SK-N-MC (cell line): ENCODE data around the gene CRTC3.
"Not testable (repeated sequence)": the region's sequence is repeated elsewhere in the genome, so short reads cannot be mapped to it uniquely, and the experiment has no call there.

Experiments used
- DNase-seq: peaks from one replicate; pipeline ENCODE4 v3.0.0-alpha.2; 2011; ENCODE audit warnings: low read depth, low spot score
- H3K27ac ChIP-seq: fragments of 200-600 bp; sonication (generic); 2 replicates; pipeline ENCODE4 v1.5.1; 2016; ENCODE audit warnings: mixed run types
- H3K36me3 ChIP-seq: fragments of 200-600 bp; sonication (generic); 2 replicates; pipeline ENCODE4 v1.6.1; 2017; ENCODE audit warnings: antibody characterized with exemption, low read length, mixed read lengths; ENCODE audit not compliant: insufficient read depth
- H3K4me3 ChIP-seq: fragments of 200-600 bp; sonication (generic); 2 replicates; pipeline ENCODE4 v1.5.1; 2016
- H3K9ac ChIP-seq: fragments of 200-600 bp; sonication (generic); 2 replicates; pipeline ENCODE4 v1.8.0; 2017; ENCODE audit warnings: mixed run types, mixed read lengths; ENCODE audit not compliant: insufficient read length
- H3K9me3 ChIP-seq: fragments of 200-600 bp; sonication (generic); 2 replicates; pipeline ENCODE4 v1.6.1; 2017; ENCODE audit warnings: low read depth, mild to moderate bottlenecking, antibody characterized with exemption, low read length, moderate library complexity, mixed read lengths
- EZH2 ChIP-seq: fragments of 200-600 bp; sonication (generic); IDR thresholded peaks from one replicate; pipeline ENCODE4 v1.6.1; 2017; ENCODE audit warnings: antibody characterized with exemption
- FOXP2 ChIP-seq: optimal IDR thresholded peaks from 2 replicates; pipeline ENCODE3; 2011; ENCODE audit warnings: mild to moderate bottlenecking, moderate library complexity; ENCODE audit not compliant: insufficient read depth; ENCODE audit errors: extremely low read length, control extremely low read depth
- POLR2AphosphoS5 ChIP-seq: IDR thresholded peaks from 2 replicates; pipeline ENCODE4 v1.6.1; 2012; ENCODE audit warnings: mild to moderate bottlenecking, low read depth, low read length, borderline replicate concordance

The CRTC3 gene

DNA sequence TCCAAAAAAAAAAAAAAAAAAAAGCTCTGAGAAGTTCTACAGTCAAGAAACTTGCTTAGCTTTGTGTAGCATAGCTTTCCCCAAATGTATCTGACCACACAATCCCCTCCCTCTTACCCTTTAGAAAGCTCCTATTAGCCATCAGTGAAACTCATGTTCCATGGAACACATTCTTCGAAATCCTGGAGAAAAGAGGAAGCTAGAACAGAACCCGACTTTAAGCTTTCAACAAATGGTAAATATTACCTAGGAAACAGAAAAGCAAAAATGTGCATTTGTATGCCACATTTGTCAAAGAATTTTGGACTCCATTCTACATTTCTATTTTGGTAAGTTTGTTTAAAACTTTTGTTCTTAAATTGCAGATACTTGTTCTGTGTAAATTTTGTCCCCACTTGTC is 17.4 kb upstream of the CRTC3 start:
- Histone ChIP-seq H3K36me3 (no peaks in the 10 kb centered on the region), H3K9me3 (no peaks in the 10 kb centered on the region), H3K4me3 (no peak overlapping the region), H3K27ac (no peak overlapping the region), H3K9ac (no peak overlapping the region)
- DNase-seq: no peak
- TF ChIP-seq EZH2 (no peak), POLR2AphosphoS5 (no peak), FOXP2 (no peak)

DNA sequence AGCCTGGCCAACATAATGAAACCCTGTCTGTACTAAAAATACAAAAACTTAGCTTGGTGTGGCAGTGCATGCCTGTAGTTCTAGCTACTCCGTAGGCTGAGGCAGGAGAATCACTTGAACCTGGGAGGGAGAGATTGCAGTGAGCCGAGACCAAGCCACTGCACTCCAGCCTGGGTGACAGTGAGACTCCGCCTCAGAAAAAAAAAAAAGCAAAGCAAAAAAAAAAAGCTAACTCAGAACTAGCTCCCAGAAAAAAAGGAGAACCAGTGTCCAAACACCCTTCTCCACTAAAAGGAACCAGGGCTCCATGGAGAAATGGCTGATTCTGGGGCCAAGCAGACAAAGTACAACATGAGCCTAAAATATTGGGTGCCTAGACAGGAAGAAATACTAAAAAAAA is 16.7 kb upstream of the CRTC3 start:
- DNase-seq: no peak
- TF ChIP-seq FOXP2 (no peak), POLR2AphosphoS5 (no peak), EZH2 (no peak)
- Histone ChIP-seq H3K9ac (no peak overlapping the region), H3K4me3 (no peak overlapping the region), H3K9me3 (no peaks in the 10 kb centered on the region), H3K36me3 (no peaks in the 10 kb centered on the region), H3K27ac (no peak overlapping the region)

DNA sequence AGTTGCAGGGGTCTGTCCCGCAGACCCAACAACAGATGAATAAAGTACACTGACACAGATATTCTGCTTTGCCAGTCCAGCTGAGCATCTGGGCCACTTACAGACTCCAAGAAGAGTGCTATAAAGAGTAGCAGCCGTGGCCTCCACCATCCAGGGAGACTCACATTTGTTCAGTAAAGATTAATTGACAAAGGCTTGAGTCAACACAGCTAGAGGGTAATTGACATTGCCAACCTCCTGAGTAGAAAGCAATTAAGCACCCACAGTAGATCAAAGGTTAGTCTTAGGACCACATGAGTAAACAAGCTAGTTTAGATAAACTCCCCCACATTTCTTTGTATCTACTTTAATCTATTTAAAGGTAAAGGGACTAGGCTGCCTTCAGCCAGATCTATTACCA is 16.3 kb upstream of the CRTC3 start:
- no peak for DNase-seq
- Histone ChIP-seq H3K9me3 (no peaks in the 10 kb centered on the region), H3K4me3 (no peak overlapping the region), H3K9ac (no peak overlapping the region), H3K27ac (no peak overlapping the region), H3K36me3 (no peaks in the 10 kb centered on the region)
- TF ChIP-seq POLR2AphosphoS5: no peak
- TF ChIP-seq FOXP2: no peak
- TF ChIP-seq EZH2: no peak

DNA sequence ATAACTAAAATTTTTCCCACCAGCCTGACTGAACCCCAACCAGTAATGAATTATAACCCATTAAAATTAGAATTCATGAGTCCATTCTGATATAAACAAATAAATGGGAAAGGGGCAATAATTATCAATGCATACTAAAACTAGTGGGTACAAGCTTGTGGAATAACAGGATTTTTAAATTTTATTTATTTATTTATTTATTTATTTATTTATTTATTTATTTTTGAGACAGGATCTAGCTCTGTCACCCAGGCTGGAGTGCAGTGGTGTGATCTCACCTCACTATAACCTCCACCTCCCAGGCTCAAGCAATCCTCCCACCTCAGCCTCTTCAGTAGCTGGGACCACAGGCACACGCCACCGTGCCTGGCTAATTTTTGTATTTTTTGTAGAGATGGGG is 15.8 kb upstream of the CRTC3 start:
- DNase-seq, H3K36me3 ChIP-seq, H3K27ac ChIP-seq, H3K9ac ChIP-seq, H3K4me3 ChIP-seq, H3K9me3 ChIP-seq: not testable (repeated sequence)

DNA sequence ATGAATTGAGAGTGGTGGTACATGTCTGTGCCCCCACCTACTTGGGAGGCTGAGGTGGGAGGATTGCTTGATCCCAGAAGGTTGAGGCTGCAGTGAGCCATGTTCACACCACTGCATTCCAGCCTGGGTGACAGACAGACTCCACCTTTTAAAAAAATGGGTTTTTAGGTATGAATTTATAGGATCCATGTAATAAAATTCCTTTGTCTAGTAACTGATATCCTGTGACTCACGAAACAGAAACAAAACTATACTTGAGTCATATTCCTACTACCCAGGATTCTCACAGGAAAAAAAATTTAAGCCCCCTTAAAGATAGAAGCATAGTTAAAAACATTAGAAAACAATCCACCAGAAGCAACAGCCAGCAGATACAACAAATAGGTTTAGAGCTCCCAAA is 10.0 kb upstream of the CRTC3 start:
- Histone ChIP-seq H3K9me3 (no peaks in the 10 kb centered on the region), H3K36me3 (no peaks in the 10 kb centered on the region), H3K9ac (no peak overlapping the region), H3K4me3 (no peak overlapping the region), H3K27ac (no peak overlapping the region)
- DNase-seq: no peak
- TF ChIP-seq POLR2AphosphoS5 (no peak), EZH2 (no peak), FOXP2 (no peak)

DNA sequence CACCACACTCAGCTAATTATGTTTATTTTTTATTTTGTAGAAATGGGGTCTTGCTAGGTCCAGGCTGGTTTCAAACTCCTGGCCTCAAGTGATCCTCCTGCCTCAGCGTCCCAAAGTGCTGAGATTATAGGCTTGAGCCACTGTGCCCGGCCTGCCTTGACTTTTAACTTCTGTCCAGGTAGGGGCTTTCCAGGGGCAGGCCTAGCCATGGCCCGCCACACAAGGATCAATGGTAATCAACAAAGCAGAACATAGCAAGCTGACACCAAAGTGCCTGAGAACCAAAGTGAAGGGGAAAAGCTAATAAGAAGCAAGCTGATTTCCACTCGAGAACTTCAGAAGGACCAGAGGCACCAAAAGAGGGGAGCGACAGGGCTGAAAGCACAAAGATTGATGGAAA is 9.4 kb upstream of the CRTC3 start:
- H3K36me3 ChIP-seq: no peaks in the 10 kb centered on the region
- H3K27ac ChIP-seq: no peak overlapping the region
- H3K4me3 ChIP-seq: no peak overlapping the region
- no peak for DNase-seq
- no peaks in the 10 kb centered on the region for H3K9me3 ChIP-seq
- no peak overlapping the region for H3K9ac ChIP-seq
- no peak for TF ChIP-seq POLR2AphosphoS5
- no peak for TF ChIP-seq FOXP2
- TF ChIP-seq EZH2: no peak

DNA sequence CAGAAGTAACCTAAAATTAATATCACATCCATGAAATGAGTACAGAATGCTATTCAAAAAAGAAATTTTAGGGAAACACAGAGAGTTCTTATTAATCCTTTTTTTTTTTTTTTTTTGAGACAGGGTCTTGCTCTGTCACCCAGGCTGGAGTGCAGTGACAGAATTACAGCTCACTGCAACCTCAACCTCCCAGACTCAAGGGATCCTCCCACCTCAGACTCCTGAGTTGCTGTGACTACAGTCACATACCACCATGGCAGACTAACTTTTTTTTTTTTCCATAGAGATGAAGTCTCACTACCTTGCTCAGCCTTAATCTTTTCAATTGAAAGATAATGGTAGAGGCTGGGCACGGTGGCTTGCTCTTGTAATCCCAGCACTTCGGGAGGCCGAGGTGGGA is 6.3 kb upstream of the CRTC3 start:
- Histone ChIP-seq H3K27ac (no peak overlapping the region), H3K9ac (no peak overlapping the region), H3K4me3 (no peak overlapping the region), H3K9me3 (no peaks in the 10 kb centered on the region), H3K36me3 (no peaks in the 10 kb centered on the region)
- no peak for DNase-seq
- TF ChIP-seq POLR2AphosphoS5: no peak
- no peak for TF ChIP-seq EZH2
- no peak for TF ChIP-seq FOXP2

DNA sequence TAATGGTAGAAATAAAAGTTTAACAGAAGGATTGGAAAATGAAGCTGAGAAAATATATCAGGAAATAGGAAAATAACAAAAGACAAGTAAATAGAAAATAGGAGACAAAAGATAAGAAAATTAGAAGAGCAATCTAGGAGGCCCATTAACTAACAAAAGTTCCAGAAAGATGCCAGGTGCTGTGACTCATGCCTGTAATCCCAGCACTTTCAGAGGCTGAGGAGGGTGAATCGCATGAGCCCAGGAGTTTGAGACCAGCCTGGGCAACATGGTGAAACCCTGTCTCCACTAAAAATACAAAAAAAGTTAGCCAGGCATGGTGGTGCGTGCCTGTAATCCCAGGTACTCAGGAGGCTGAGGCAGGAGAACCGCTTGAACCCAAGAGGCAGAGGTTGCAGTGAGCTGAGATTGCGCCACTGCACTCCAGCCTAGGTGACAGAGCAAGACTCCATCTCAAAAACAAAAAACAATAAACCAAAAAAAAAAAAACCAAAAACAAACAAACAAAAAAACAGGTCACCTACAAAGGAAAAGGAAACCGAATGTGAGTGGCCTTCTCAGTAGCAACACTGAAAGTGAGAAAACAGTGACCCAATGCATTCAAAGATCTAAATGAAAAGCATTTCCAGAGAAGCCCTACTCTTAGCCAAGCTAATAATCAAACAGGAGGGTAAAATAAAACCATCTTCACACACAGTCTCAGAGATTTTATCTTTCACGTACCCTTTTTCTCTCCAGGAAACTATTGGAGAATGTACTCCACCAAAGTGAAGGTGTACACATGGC is 5.5 kb upstream of the CRTC3 start:
- H3K4me3 ChIP-seq, H3K9me3 ChIP-seq, DNase-seq, H3K27ac ChIP-seq, H3K36me3 ChIP-seq, H3K9ac ChIP-seq: not testable (repeated sequence)

DNA sequence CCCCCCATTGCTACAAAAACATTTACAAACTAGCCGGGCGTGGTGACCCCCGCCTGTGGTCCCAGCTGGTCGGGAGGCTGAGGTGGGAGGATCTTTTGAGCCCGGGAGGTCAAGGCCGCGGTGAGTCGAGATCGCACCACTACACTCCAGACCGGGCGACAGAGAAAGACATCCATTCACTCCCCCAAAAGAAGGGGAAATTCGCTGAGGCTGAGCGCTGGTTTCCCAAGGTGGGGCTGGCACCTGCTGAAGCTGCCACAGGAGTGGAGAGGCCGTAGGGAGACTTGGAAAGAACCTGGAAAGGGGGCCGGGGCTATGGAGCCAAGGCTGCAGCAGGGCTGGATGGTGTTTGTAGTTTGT is 732 bp upstream of the CRTC3 start:
- Histone ChIP-seq H3K9ac (peak overlapping the region; percentile 77), H3K27ac (no peak overlapping the region), H3K4me3 (peak overlapping the region; percentile 96), H3K9me3 (no peaks in the 10 kb centered on the region), H3K36me3 (no peaks in the 10 kb centered on the region)
- TF ChIP-seq POLR2AphosphoS5 (no peak), FOXP2 (no peak), EZH2 (no peak)
- no peak for DNase-seq
